Islet precursor cell (in vitro differentiated cells): Measurements from ENCODE around the gene GABRD.

Experiments
- DNase-seq: peaks from one replicate; pipeline ENCODE4 v3.0.0-alpha.2; 2018

Gene GABRD

DNA sequence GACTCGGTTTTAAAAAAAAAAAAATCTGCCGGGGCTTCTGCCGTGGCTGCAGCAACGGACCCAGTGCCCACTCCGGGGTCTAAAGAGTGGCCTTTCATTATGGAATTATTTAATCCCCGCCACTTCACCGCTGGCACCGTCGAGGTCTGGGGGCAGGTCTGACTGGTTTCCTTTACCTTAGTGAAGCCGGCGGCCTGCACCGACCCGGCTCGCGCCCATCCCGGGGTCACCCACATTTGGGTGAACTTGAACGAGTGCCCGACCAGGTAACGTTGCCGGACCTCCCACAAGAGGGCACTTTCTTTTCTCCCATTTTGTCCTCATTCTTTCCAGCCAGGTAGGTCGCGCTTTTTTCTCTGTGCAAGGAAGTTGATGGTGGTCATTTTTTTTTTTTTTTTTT is 35.4 kb downstream of the GABRD start:
- no peak for DNase-seq

DNA sequence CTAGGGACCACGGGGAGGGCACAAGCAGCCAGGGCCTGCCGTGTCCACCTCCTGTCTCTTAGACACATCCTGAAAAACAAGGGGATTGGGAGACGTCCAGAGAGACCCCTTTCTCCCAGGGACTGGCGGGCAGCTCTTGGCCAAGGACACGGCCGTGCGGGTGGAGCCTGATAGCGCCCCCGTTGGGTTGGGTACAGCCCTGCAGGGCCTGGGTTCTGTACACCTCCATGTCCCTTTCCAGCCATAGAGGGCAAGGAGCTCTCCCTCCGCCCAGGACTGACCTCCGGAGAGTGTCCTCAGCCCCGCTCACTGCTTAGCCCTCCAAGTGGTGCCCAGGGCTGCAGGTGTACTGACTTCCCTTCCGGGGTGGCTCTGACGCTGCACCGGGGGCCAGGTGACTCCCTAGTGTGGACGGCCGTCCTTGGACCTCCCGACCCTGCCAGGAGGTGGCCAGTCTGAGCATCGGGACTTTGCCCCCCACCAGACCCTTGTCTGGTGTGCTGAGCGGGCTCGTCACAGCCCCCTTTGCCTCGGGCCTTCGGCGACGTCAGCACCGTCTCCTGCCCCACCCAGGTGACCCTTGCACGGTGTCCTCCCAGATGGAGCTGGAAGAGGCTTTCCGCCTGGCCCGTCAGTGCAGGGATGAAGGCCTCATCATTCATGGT is 36.9 kb downstream of the GABRD start:
- no peak for DNase-seq

DNA sequence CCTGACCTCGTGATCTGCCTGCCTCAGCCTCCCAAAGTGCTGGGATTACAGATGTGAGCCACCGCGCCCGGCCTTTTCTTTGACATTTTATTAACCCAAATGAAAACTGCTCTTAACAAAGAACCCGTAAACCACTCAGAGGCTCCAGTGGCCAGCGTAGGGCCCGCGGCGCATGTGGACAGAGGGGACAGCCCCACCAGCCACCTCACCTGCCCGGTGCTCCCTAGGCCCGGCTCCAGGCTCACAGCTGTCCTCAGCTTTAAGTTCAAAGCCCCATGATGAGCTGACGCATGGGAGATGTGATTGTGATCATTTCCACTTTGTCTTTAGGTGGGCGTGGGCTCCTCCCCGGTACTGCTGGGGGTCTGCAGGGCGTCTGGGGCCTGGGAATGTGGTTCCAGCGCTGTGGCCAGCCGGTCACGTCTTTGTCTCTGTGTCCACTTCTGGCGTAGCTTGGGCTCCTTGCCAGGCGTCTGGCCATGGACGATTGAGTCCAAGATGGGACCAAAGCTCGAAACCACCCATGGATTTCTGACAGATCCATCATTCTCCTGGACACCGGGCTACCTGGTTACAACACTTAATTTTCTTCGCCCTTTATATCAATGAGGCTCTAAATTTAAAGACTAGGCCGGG is 37.9 kb downstream of the GABRD start:
- DNase-seq, result no peak

DNA sequence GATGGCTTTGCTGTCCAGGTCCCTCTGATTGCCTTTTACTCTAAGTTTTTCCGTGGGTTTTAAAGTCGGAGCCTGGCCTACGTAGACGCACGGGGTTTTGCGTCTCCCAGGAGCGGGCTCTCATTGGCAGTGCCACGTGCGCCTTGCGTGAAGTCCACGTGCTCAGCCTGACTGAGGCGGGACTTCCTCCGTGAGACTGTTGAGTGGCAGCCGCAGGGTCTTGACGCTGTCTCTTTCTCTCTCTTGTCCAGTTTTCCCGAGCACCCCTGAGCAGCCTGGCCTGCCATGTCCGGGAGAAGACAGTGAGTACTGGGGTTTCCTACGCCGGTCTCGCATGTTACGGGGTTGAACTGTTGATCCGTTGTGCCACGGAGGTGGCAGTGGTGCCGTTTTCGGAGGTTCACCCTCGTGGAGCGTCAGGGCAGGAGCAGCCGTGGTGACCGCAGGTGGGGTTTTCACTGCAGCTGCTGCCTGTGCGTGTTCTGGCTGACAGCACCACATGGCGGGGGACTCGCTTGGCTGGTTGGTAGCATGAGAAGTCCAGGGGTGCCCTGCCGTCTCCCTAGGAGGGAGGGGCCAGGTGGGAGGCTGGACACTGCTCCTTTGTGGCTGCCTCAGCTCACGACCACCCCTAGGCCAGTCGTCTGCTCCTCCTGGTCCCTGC is 40.3 kb downstream of the GABRD start:
- no peak for DNase-seq

GRCh38 chr1:2060072-2060471 is 40.9 kb downstream of the GABRD start:
- DNase-seq, result no peak

DNA sequence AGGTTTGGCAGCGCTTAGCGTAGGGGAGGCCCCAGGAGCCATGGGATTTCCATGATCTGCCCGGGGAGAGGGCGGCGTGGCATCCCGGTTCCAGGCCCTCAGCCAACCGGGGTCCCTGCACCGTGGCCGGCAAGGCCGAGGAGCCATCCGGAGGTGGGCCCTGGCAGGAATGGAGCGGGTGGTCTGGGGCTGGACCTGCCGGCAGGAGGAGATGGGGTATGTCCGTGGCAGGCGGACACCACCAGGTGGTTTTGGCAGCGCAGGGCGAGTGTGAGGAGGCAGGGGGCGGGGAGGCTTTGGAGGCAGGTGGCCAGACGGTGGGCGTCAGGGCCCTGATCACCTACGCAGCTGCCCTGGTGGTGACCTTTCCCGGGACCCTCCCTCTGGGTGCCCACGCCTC is 41.4 kb downstream of the GABRD start:
- no peak for DNase-seq

GRCh38 chr1:2061065-2061778 is 42.1 kb downstream of the GABRD start:
- DNase-seq, result no peak

GRCh38 chr1:2065699-2066098 is 46.6 kb downstream of the GABRD start:
- no peak for DNase-seq

- DNase-seq, result no peak
These were observed 48.2 kb downstream of the GABRD start for GRCh38 chr1:2067393-2067792.

- no peak for DNase-seq
These were observed 48.8 kb downstream of the GABRD start for GRCh38 chr1:2067981-2068380.

DNA sequence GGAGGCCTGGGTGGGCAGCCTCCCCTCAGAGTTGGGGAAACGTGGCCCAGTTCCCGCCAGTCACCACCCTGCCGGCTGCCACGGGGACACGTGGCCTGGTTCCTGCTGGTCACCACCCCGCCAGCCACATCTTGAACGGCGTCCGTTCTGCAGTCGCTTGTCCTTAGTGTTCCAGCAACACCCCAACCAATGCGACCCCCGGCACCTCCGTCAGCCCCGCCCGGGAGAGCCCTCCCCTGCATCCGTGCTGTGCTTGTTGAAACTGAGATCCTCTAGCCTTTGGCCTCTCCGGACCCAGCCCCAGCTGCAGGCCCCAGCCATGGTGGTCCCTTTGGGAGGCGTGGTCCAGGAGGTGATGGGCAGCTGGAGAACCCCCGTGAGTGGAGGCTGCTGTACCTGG is 49.8 kb downstream of the GABRD start:
- DNase-seq, result no peak

GRCh38 chr1:2070016-2070415 is 50.9 kb downstream of the GABRD start:
- DNase-seq, result no peak

GRCh38 chr1:2070800-2071530 is 51.8 kb downstream of the GABRD start:
- no peak for DNase-seq

GRCh38 chr1:2072109-2072806 is 53.1 kb downstream of the GABRD start:
- no peak for DNase-seq

DNA sequence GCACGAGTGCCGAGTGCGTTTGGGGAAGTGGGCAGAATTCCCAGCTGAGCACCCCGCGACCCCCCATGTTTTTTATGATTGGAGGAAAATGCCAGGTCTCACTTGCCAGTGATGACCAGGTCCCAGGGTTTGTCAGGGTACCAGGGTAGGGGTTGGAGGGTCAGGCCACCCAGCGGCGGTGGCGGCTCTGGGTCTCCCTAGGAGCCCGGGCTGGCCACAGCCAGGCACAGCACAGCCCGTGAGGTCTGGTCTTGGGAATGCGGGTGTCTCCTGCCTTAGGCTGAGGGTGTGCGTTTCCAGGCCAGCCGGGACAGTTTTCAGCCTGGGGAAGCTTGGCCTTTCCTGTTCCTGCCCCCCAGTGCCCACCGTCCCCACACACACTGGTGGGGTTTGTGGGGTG is 53.7 kb downstream of the GABRD start:
- DNase-seq, result no peak

DNA sequence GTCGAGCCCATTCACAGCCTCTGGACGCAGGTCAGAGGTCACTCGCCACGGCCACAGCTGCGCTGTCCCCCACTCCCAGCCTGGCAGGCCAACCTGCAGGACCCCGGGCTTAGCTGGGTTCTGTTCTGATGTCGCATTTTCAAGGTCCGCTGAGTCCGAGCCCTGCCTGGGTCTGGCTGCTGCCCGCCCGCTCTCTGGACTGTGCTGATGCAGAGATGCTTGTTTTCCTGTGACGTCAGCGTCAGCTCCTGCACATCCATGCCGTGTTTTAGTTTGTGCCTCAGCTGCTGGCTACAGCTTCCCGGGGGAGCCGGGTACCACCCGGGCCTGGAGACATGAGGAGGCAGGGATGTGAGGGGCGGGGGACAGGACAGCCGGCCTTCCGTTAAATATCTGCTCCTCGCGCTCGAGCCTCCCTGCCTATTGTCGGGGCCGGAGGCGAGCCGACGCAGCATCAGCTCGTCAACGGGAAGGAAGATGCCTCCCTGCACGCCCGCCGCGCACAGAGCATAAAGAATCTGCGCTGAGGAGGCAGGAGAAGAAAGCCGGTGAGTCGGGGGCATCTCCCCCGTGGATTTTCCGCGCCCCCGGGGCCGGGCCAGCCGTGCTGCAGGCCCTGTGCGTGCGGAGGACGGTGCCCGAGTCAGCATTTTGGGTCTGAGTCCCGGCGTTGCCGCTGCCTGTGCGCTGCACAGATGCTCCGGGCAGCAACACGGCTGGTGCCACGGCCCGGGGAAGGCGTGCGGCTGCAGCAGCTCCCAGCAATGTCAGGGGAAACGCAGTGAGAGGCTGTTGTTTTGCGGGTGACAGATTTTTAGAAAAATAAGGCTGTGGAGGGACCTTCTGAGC is 54.5 kb downstream of the GABRD start:
- no peak for DNase-seq

DNA sequence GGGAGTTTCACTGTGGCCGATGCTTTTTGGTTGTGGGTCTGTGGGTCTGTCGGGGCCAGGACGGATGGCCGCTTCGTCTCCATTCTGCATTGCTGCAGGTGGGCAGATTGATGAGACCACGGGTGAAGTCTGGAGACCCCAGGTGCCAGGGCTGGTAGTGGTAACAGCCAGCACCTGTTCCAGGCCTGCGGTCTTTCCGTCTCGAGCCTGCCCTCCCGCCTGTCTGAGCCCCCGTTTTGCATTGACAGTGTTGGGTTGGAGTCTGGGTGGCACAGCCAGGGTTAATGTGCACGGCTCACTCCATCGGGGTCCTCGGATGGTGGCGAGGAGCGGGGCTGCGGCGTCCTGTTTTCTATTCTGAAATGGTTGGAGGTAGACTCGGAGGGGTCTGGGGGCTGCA is 55.3 kb downstream of the GABRD start:
- DNase-seq, result no peak

GRCh38 chr1:2074944-2075740 is 56.0 kb downstream of the GABRD start:
- DNase-seq, result no peak

GRCh38 chr1:2076826-2077225 is 57.7 kb downstream of the GABRD start:
- DNase-seq, result no peak

- DNase-seq, result no peak
These were observed 59.0 kb downstream of the GABRD start for GRCh38 chr1:2078170-2078569.
